Measurements from ENCODE around the gene CDK10. TPM values are rescaled to one million over a fixed set of nuclear protein-coding genes. Genes with fewer than 3 reads are reported as not detected.
"Not testable (repeated sequence)": the region's sequence is repeated elsewhere in the genome, so short reads cannot be mapped to it uniquely, and the experiment has no call there.

The CDK10 gene
- total RNA-seq, 1 donor from 2014 or later: 76.1 TPM

DNA sequence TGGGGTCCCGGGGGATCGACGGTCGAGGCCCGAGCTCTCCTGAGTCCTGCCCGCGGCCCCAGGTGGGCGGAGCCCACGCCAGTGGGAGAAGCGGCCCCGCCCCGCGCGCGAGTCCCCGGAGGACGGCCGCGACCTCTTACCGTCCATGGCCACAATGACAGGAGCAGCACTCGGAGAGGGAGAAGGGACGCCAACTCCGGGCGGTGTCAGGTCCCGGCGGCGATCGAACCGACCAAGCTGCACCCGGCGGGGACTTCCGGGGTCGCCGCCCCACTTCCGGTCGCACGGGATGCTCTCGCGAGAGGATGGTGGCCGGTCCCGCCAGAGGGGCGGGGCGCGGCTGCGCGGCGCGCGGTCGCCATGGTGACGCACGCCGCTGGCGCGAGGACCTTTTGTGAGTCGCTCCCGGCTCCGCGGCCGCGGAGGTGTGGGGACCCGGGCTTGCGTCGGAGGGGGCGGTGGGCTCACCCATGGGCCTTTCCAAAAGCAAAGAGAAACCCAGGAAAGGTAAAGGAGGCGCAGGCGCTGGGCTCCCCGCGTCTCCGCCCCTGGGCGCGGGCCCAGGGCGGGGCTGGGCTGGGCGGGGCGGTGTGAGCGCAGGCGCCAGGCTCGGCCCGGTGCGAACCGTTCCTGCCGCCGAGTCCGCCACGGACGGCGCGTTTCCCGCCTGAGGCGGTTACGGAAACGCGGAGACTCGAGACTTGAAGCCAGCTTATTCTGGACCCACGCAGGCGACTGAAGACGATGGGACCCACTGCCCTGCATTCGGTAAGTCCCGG lies 28.9 kb upstream of the CDK10 start, which contains the start of the genes CHMP1A and SPATA33:
CHMP1A (minus strand) TSS at position 267 of the 779 bp plus-strand sequence; CDS start at position 147, 120 bp downstream.
SPATA33 (plus strand) TSS at position 395 of the 779 bp plus-strand sequence; CDS start at position 471, 76 bp downstream.
- POLR2A ChIA-PET: interaction anchor here (0.5 to 1.5 kb wide), 11 partner anchors 20 to 410 kb away, joined by 3 to 14 read pairs (median 3); partner anchors contain the start of genes CDK10 and TCF25
- Mint-ChIP-seq H3K4me3 (peak within 1 kb of the TSS; percentile 85), H3K27me3 (no peaks in the 10 kb centered on the region), H3K27ac (peak within 1 kb of the TSS; percentile 75), H3K9me3 (no peaks in the 10 kb centered on the region), H3K4me1 (peaks cover 33% of the 10 kb centered on the region), H3K36me3 (ENCODE audit: low read depth) (peaks cover 16% of the 10 kb centered on the region)
- TF ChIP-seq CTCF (IDR thresholded peaks at IDR 0.05): no peak
- intact Hi-C loops (cut with micrococcal nuclease): loop anchor here (1.0 to 5.0 kb wide), 5 partner anchors 29 to 217 kb away; partner anchors contain the start of genes CDK10, FANCA, SPATA2L and SPIRE2
- DNase-seq (peak; percentile 96), ATAC-seq (ENCODE audit: low read depth) (peak; percentile 91)
- CTCF ChIA-PET: interaction anchor here (0.9 to 1.3 kb wide), 2 partner anchors 29 to 42 kb away, joined by 3 read pairs; partner anchors contain the start of gene CDK10

GRCh38 chr16:89658221-89658879 lies 28.1 kb upstream of the CDK10 start:
- no peaks in the 10 kb centered on the region for H3K27me3 Mint-ChIP-seq
- peak overlapping the region; percentile 61 for H3K27ac Mint-ChIP-seq
- no peak for TF ChIP-seq CTCF (IDR thresholded peaks at IDR 0.05)
- intact Hi-C loops (cut with micrococcal nuclease): loop anchor here (1.0 to 5.0 kb wide), 2 partner anchors 28 to 159 kb away; partner anchors contain the start of genes CDK10 and FANCA
- no peaks in the 10 kb centered on the region for H3K9me3 Mint-ChIP-seq
- ChIA-PET POLR2A (interaction anchor here (1.0 to 1.5 kb wide), 3 partner anchors 19 to 215 kb away, joined by 4 to 9 read pairs (median 4); partner anchors contain the start of gene TCF25), CTCF (interaction anchor here (1.3 kb wide), 1 partner anchor 28 kb away, joined by 3 read pairs; the partner anchor contains the start of gene CDK10)
- no peak for DNase-seq
- peaks cover 33% of the 10 kb centered on the region for H3K4me1 Mint-ChIP-seq
- peaks cover 17% of the 10 kb centered on the region for H3K36me3 Mint-ChIP-seq (ENCODE audit: low read depth)
- H3K4me3 Mint-ChIP-seq: peak overlapping the region; percentile 85
- ATAC-seq (ENCODE audit: low read depth): no peak

DNA sequence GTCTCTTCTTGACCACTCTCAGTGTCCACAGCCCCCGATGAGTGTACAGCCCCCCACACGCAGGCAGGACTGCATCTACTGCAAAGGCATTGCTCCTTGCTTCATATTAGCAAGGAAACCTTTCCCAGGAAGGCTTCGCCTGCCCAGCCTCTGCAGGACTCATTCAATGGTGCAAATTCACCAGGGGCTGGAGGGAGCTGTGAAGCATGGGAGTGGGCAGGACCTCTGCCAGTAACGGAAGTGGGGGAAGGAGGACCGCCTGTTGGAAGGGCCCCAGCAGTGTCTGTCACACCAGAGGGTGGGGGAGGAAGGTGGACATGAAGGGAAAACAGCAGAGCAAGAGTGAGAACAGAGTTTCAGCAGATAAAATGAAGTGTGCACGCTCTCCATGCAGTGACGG lies 26.3 kb upstream of the CDK10 start:
- H3K4me3 Mint-ChIP-seq: no peak overlapping the region
- intact Hi-C loops (cut with micrococcal nuclease): no loop called here
- ChIA-PET CTCF (no interaction called here), POLR2A (no interaction called here)
- no peak overlapping the region for H3K27ac Mint-ChIP-seq
- TF ChIP-seq CTCF (IDR thresholded peaks at IDR 0.05): no peak
- peaks cover 16% of the 10 kb centered on the region for H3K36me3 Mint-ChIP-seq (ENCODE audit: low read depth)
- H3K9me3 Mint-ChIP-seq: no peaks in the 10 kb centered on the region
- peaks cover 23% of the 10 kb centered on the region for H3K4me1 Mint-ChIP-seq
- ATAC-seq (ENCODE audit: low read depth): no peak
- H3K27me3 Mint-ChIP-seq: no peaks in the 10 kb centered on the region
- DNase-seq: no peak

DNA sequence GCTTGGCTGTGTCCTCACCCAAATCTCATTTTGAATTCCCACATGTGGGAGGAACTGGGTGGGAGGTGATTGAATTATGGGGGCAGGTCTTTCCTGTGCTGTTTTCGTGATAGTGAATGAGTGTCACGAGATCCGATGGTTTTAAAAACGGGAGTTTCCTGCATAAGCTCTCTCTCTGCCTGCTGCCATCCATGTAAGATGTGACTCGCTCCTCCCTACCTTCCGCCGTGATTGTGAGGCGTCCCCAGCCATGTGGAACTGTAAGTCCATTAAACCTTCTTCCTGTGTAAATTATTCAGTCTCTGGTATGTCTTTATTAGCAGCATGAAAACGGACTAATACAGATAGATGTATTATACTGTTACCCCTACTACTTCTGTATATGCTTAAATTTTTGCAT lies 25.3 kb upstream of the CDK10 start:
- H3K4me1 Mint-ChIP-seq: peaks cover 16% of the 10 kb centered on the region
- intact Hi-C loops (cut with micrococcal nuclease): no loop called here
- CTCF ChIA-PET: no interaction called here
- no peaks in the 10 kb centered on the region for H3K27me3 Mint-ChIP-seq
- POLR2A ChIA-PET: no interaction called here
- H3K4me3 Mint-ChIP-seq: no peak overlapping the region
- DNase-seq: no peak
- peaks cover 16% of the 10 kb centered on the region for H3K36me3 Mint-ChIP-seq (ENCODE audit: low read depth)
- ATAC-seq (ENCODE audit: low read depth): no peak
- H3K27ac Mint-ChIP-seq: no peak overlapping the region
- no peak for TF ChIP-seq CTCF (IDR thresholded peaks at IDR 0.05)
- no peaks in the 10 kb centered on the region for H3K9me3 Mint-ChIP-seq

DNA sequence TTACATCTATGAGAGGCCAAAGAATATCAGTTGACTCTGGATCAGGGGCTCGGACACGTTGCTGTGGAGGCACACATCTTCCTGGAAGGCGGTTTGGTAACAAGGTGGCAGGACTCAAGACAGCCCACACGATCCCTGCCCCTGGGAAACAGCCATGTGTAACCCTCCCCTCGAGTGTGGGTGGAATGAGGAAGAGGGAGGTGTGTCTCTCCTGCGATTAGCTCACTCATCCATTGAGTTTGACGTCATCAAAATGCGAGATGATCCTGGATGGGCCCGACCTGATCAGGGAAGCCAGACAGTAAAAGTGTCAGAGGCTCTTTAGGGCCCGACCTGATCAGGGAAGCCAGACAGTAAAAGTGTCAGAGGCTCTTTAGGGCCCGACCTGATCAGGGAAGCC lies 22.3 kb upstream of the CDK10 start:
- POLR2A ChIA-PET: interaction anchor here (0.6 kb wide), 1 partner anchor 17 kb away, joined by 5 read pairs; no protein-coding TSS in a partner anchor

GRCh38 chr16:89667000-89667399 lies 19.5 kb upstream of the CDK10 start:
- POLR2A ChIA-PET; H3K27ac Mint-ChIP-seq; DNase-seq; intact Hi-C loops (cut with micrococcal nuclease); ATAC-seq (ENCODE audit: low read depth); H3K27me3 Mint-ChIP-seq; H3K9me3 Mint-ChIP-seq; H3K4me3 Mint-ChIP-seq; H3K4me1 Mint-ChIP-seq; H3K36me3 Mint-ChIP-seq (ENCODE audit: low read depth): not testable (repeated sequence)
- CTCF ChIA-PET: interaction anchor here (0.6 to 0.8 kb wide), 2 partner anchors 52 to 149 kb away, joined by 3 read pairs; no protein-coding TSS in a partner anchor

More for the DNA sequence above, 22.3 kb upstream of the CDK10 start:
- DNase-seq; CTCF ChIA-PET; H3K27ac Mint-ChIP-seq; ATAC-seq (ENCODE audit: low read depth); H3K4me3 Mint-ChIP-seq; H3K9me3 Mint-ChIP-seq; H3K27me3 Mint-ChIP-seq; intact Hi-C loops (cut with micrococcal nuclease); H3K4me1 Mint-ChIP-seq: not testable (repeated sequence)
- peaks cover 16% of the 10 kb centered on the region for H3K36me3 Mint-ChIP-seq (ENCODE audit: low read depth)
